GM06990 (cell line): ENCODE measurements around the gene ACOT8.

Experiments
- DNase-seq: peaks from one replicate; pipeline ENCODE4 v3.0.0-alpha.2; 2011; ENCODE audit not compliant: insufficient read length; ENCODE audit errors: extremely low read depth
- H3K27me3 ChIP-seq: replicated peaks from 2 replicates; pipeline ENCODE4 v1.6.0; 2011; ENCODE audit warnings: low read length; ENCODE audit not compliant: control insufficient read depth, insufficient read depth
- H3K36me3 ChIP-seq: 2 replicates; pipeline ENCODE4 v1.5.1; 2011; ENCODE audit warnings: low read length; ENCODE audit not compliant: control insufficient read depth, insufficient read depth
- H3K4me3 ChIP-seq: replicated peaks from 2 replicates; pipeline ENCODE4 v1.5.1; 2011; ENCODE audit warnings: low read depth, mild to moderate bottlenecking, control low read depth, low read length
- TF ChIP-seq, protein P1 (sequence below): IDR thresholded peaks from 2 replicates; pipeline ENCODE4 v1.5.1; 2011; ENCODE audit warnings: low read length, control low read depth, mild to moderate bottlenecking, inconsistent platforms; ENCODE audit not compliant: insufficient read depth, poor library complexity, severe bottlenecking

Gene ACOT8

DNA sequence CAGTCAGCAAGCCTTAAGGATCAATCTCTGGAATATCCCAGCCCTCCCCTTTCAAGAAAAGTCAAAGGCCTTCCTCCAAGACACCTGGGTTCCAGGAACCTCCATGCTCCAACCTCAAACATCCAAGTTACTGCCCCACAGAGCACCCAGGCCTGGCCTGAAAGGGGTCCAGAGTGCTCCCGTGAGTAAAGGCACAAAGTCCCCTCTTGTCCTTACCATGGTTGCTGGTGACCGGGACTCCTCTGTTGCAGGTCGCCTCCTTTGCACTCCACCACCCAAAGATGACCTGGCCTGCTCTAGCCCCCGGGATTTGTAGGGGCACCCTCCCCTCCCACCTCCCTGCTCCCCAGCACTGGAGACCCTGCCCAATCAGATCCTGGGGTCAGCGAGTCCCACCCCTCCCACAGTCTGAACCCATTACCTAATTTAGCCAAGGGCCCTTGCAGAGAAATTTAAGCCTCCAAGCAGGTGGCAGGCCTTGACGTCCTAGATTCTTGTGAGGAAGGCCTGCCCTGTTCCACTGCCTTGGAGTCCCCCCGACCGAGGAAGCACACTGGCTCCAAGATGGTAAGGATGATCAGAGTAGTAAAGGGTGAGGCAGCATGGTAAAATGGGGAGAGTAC lies 30.1 kb downstream of the ACOT8 start, which contains the start of gene TNNC2:
TNNC2 (minus strand) TSS at position 283 of the 623 bp plus-strand sequence; CDS start at position 219, 64 bp downstream.
- H3K27me3 ChIP-seq, result no peaks in the 10 kb centered on the region
- DNase-seq, result no peak
- no peak within 1 kb of the TSS for H3K4me3 ChIP-seq
- H3K36me3 ChIP-seq, result no peaks in the 10 kb centered on the region
- TF ChIP-seq, protein P1, sequence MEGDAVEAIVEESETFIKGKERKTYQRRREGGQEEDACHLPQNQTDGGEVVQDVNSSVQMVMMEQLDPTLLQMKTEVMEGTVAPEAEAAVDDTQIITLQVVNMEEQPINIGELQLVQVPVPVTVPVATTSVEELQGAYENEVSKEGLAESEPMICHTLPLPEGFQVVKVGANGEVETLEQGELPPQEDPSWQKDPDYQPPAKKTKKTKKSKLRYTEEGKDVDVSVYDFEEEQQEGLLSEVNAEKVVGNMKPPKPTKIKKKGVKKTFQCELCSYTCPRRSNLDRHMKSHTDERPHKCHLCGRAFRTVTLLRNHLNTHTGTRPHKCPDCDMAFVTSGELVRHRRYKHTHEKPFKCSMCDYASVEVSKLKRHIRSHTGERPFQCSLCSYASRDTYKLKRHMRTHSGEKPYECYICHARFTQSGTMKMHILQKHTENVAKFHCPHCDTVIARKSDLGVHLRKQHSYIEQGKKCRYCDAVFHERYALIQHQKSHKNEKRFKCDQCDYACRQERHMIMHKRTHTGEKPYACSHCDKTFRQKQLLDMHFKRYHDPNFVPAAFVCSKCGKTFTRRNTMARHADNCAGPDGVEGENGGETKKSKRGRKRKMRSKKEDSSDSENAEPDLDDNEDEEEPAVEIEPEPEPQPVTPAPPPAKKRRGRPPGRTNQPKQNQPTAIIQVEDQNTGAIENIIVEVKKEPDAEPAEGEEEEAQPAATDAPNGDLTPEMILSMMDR, result no peak

DNA sequence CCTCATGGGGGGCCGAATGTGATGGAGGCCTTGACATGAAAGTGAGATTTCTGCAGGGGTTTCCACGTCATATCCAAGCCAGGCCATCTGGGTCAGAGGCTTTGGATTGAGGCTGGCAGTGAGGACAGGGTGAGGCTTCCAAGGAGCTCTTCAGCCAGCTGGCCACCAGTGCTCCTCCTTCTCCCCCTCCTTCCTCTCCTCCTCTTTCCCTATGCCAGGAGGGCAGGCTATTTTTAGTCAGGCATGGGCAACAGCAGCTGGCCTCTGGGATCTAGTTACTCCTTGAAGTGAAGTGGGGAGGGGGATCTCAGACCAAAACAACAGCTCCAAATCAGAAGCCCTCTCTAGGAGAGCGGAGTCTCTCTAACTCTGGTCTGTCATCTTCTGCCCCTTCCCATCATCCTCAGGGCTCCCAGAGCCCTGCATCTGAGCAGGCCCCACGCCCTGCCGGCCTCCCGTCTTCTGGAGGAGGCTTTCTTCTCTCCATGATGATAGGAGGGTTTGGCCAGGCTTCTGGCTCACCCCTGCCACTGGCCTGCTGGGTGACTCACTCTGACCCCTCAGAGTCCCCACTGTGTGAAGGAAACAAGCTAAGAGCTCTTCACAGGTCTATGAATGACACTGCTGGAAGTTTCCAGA lies 30.7 kb downstream of the ACOT8 start:
- TF ChIP-seq, protein P1, result no peak
- H3K27me3 ChIP-seq, result no peaks in the 10 kb centered on the region
- no peaks in the 10 kb centered on the region for H3K36me3 ChIP-seq
- H3K4me3 ChIP-seq, result no peak overlapping the region
- DNase-seq, result no peak

DNA sequence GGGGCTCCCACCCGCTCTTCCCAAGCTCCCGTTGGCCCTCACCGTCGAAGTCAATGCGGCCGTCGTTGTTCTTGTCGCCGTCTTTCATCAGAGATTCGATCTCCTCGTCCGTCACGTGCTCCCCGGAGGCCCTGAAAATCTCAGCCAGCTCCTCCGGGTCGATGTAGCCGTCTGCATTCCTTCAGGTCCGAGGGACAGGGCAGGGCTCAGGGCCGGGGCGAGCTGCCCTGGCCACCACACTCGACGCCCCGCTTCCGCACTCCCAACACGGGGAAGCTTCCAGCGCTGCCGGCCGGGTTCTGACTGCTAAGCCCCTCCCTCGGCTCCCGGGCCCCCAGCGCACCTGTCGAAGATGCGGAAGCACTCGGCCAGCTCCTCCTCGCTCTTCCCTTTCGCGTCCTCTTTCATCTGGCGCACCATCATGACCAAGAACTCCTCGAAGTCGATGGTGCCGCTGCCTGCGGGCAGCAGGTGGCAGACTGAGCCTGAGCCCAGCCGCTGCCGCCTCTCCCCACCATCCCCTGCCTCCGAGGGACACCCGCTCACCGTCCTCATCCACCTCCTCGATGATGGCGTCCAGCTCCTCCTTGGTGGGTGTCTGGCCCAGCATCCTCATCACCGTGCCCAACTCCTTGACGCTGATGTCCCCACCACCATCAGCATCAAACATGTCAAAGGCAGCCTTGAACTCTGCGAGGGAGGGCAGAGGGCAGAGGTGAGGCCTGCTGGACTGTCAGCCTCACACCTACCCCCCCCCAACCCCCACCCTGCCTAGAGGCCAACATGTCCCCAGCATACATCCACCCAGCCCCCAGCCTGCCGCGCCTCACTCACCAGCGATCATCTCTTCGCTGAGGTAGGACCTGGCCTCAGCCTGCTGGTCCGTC lies 33.0 kb downstream of the ACOT8 start:
- no peaks in the 10 kb centered on the region for H3K27me3 ChIP-seq
- no peaks in the 10 kb centered on the region for H3K36me3 ChIP-seq
- H3K4me3 ChIP-seq, result no peak overlapping the region; the same call in 1 of the 2 replicates
- TF ChIP-seq, protein P1, result peak; percentile 56
- DNase-seq, result peak; percentile 40

- TF ChIP-seq, protein P1, result no peak
- DNase-seq, result no peak
- Histone ChIP-seq H3K4me3 (no peak overlapping the region), H3K27me3 (no peaks in the 10 kb centered on the region), H3K36me3 (no peaks in the 10 kb centered on the region; the same call in 1 of the 2 replicates)
Observed at GRCh38 chr20:45822857-45823256, 34.3 kb downstream of the ACOT8 start.

DNA sequence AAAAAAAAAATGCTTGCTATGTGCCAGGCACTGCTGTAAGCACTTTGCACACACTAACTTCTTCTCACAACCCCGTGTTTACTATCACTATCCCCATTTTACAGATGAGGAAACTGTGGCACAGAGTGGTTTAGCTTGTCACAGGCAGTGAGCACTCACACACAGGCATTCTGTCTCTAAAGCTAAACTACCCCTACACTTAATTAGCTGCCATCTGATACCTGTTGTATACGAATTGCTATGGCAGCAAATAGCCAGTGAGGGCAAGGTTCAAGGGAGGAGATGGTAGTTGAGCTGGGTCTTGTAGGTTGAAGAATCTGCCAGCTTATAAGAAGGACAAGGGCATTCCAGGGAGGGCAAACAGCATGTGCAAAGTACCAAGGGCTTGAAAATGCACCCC lies 35.2 kb downstream of the ACOT8 start:
- Histone ChIP-seq H3K4me3 (no peak overlapping the region), H3K36me3 (peaks cover 4% of the 10 kb centered on the region), H3K27me3 (no peaks in the 10 kb centered on the region)
- no peak for DNase-seq
- TF ChIP-seq, protein P1, result no peak
